Stomach (tissue), 4 donors: ENCODE data around the gene SFT2D3.

Source experiments
- CTCF ChIP-seq, 7 experiments: fragments of 450-650 bp in 4 of 7; fragments of 200-600 bp in 3 of 7; sonication (generic) in 3 of 7; IDR thresholded peaks; one replicate each; pipeline ENCODE4 v1.5.1; 2016 to 2019; ENCODE audit warnings: antibody characterized with exemption in 7 of 7, control low read depth in 2 of 7, mild to moderate bottlenecking in 1 of 7
- POLR2A ChIP-seq, 4 donors: fragments of 450-650 bp; IDR thresholded peaks; one replicate each; pipeline ENCODE4 v1.6.1; 2016; ENCODE audit warnings: antibody characterized with exemption in 4 of 4, control low read depth in 2 of 4, mild to moderate bottlenecking in 1 of 4, moderate library complexity in 1 of 4
- POLR2AphosphoS5 ChIP-seq, 3 donors: sonication (generic); formaldehyde crosslinking; IDR thresholded peaks; one replicate each; pipeline ENCODE4 v1.6.1; 2016; ENCODE audit warnings: antibody characterized with exemption in 3 of 3

- TF ChIP-seq CTCF (IDR thresholded peaks at IDR 0.05) = no peak
- no peak for TF ChIP-seq POLR2A (IDR thresholded peaks at IDR 0.05)
- TF ChIP-seq POLR2AphosphoS5 (IDR thresholded peaks at IDR 0.05) = peak in 2 of 3 donors; percentile 3 to 38
Measured at GRCh38 chr2:127658641-127659407, 42.5 kb upstream of the SFT2D3 start.
